ENCODE results near the gene C4orf50.

DNA sequence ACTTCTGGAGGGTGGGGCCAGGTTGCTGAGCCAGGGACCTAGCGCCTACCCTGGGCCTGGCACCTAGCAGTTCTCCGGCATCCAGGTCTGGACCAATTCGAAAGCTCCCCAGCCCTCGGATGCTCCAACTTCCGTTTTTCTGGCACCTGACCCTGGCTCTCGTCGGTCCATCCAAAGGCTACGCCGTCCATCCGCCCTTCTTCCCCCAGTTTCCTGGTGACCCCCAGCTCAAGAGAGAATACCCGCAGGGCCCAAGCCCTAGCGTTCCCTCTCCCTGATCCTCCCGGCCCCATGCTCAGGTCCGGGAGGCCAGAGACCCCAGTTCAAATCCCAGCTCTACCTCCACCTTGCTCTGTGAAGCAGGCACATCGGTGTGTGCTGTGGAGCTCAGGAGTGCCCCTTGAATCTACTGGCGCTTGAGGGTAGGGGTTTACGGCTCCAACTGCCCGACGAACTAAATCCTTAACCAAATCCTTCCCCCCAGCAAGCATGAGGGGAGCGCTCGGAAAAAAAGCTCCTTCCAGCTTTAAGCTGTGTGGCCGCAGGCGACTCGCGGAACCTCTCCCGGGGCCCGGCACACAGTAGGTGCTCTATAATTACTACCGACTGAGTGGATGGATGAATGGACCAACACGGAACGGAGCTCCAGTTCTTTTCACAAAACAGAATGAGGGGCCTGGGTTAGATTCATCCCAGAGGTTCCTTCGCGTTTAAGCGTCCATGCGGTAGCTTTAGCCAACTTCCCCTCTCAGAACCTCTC lies 126.5 kb downstream of the C4orf50 start:
- TF ChIP-seq EZH2phosphoT487 (IDR thresholded peaks at IDR 0.05; ENCODE audit: insufficient read depth, low read depth) (no peak), EZH2 (IDR thresholded peaks at IDR 0.05; ENCODE audit: insufficient read depth, poor library complexity, severe bottlenecking) (peak; percentile 64)

All from GM23248 (cell line).